Measurements from ENCODE around the gene ADCYAP1R1. TPM values are rescaled to one million over a fixed set of nuclear protein-coding genes. Genes with fewer than 3 reads are reported as not detected.

ADCYAP1R1 gene
- total RNA-seq, 2 experiments from 2014 or later, result not detected

DNA sequence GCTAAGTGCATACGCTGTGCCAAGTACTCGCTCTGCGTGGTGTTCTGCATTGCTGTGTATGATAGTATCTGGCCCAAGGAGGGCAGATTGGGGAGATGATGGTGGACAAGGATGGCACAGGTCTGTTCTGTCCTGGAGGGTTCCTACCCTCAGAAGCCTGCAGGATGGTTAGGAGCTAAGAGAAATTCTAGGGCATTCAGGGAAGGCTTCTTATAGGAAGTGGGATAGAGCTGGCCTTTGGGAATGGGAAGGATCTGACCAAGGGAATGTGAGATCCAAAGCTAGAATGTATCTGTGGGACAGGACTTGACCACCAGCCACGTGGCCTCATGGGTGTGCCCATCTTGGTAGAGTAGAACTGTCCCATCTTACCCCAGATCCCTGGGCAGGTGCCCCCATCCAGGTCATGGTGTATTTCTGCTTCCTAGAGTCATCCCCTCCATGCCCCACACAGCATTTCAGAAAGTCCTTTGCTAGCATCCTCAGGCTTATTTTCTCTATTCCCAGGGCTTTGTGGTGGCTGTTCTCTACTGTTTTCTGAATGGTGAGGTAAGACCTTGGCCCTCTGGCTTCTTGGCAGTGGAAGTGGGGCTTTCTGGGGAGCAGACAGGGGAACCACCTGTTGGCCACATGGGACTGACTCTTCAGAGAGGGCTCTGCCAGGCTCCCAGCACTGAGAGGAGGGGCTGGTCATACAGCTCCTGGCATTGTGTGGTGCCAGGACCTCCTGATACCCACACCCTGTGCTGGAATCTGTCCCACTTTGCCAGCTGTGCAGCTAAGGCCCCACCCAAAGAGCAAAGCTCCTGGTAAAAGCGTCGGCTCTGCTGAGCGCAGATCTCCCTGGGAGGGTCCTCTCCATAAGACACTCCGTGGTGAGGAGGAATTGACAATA lies 52.5 kb downstream of the ADCYAP1R1 start:
- no peaks in the 10 kb centered on the region for H4K20me1 ChIP-seq (ENCODE audit: insufficient read depth, low read length)
- no peak overlapping the region for H3K4me2 ChIP-seq (ENCODE audit: low read length)
- H3K79me2 ChIP-seq (ENCODE audit: insufficient read depth, low read depth, low read length), result no peaks in the 10 kb centered on the region
- intact Hi-C loops (cut with micrococcal nuclease; ENCODE audit: unreplicated experiment), result no loop called here
- H3K4me1 ChIP-seq (ENCODE audit: insufficient read depth, low read length, poor library complexity, severe bottlenecking), result no peaks in the 10 kb centered on the region
- POLR2A ChIA-PET, result no interaction called here
- H3K27ac ChIP-seq (ENCODE audit: low read depth, low read length, poor library complexity, severe bottlenecking), result no peak overlapping the region
- H3K36me3 ChIP-seq (ENCODE audit: insufficient read depth, low read length), result no peaks in the 10 kb centered on the region
- DNase-seq (ENCODE audit: low spot score), result no peak
- CTCF ChIA-PET (ENCODE audit: unreplicated experiment), result no interaction called here
- no peaks in the 10 kb centered on the region for H3K9me3 ChIP-seq (ENCODE audit: low read length)
- H2AFZ ChIP-seq (ENCODE audit: low read length), result no peak overlapping the region
- TF ChIP-seq EZH2phosphoT487 (IDR thresholded peaks at IDR 0.05; ENCODE audit: borderline replicate concordance, low read depth, low read length) (no peak), CTCF (conservative IDR thresholded peaks at IDR 0.05; ENCODE audit: low read length) (no peak)
- no peaks in the 10 kb centered on the region for H3K9me2 ChIP-seq (ENCODE audit: insufficient read depth, low read length)
- BruUV-seq (replicated peaks), result no TSS peak
- no peak overlapping the region for H3K4me3 ChIP-seq (ENCODE audit: low read depth, low read length, poor library complexity, severe bottlenecking)

DNA sequence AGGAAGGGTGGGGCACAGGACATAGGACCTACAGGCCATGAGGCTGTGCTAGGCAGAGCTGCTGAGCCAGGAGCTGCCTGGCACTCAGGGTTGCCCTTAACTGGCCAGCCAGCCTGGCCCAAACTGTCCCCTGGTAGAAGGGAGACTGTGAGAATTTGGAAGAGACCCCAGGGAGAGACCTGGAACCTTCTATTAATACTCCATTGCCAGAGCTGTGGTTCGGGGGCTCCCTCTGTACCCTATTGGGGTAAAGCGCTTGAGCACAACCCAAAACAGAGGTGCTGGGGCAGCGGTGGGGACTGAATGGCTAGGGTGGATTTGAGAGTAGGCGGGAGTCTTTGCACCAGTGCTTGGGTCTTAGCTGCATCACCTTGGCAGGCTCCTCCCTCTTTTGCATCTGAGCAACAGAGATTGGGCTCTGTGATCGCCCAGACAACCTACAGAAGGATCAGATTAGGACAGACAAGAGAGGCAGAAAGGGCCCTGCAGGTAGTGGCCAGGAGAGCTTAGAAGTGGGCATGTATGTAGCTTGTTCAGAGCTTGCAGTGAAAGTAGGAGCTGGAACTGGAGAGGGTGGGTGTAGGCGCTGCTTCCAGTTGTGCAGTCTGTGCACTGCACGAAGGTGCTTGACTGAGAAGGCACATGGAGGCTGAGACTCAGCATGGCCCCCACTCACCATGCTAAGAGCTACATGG lies 53.3 kb downstream of the ADCYAP1R1 start:
- ChIA-PET CTCF (ENCODE audit: unreplicated experiment) (no interaction called here), POLR2A (interaction anchor here (0.6 to 0.8 kb wide), 2 partner anchors 11 to 454 kb away, joined by 3 to 4 read pairs; no protein-coding TSS in a partner anchor)
- TF ChIP-seq CTCF (conservative IDR thresholded peaks at IDR 0.05; ENCODE audit: low read length), result no peak
- TF ChIP-seq EZH2phosphoT487 (IDR thresholded peaks at IDR 0.05; ENCODE audit: borderline replicate concordance, low read depth, low read length), result no peak
- Histone ChIP-seq H2AFZ (ENCODE audit: low read length) (no peak overlapping the region), H3K4me2 (ENCODE audit: low read length) (no peak overlapping the region), H3K4me1 (ENCODE audit: insufficient read depth, low read length, poor library complexity, severe bottlenecking) (no peaks in the 10 kb centered on the region), H3K27ac (ENCODE audit: low read depth, low read length, poor library complexity, severe bottlenecking) (no peak overlapping the region), H3K36me3 (ENCODE audit: insufficient read depth, low read length) (no peaks in the 10 kb centered on the region), H3K4me3 (ENCODE audit: low read depth, low read length, poor library complexity, severe bottlenecking) (no peak overlapping the region), H3K9me2 (ENCODE audit: insufficient read depth, low read length) (no peaks in the 10 kb centered on the region), H3K9me3 (ENCODE audit: low read length) (no peaks in the 10 kb centered on the region), H3K79me2 (ENCODE audit: insufficient read depth, low read depth, low read length) (no peaks in the 10 kb centered on the region), H4K20me1 (ENCODE audit: insufficient read depth, low read length) (no peaks in the 10 kb centered on the region)
- intact Hi-C loops (cut with micrococcal nuclease; ENCODE audit: unreplicated experiment), result no loop called here
- no peak for DNase-seq (ENCODE audit: low spot score)
- no TSS peak for BruUV-seq (replicated peaks)

All from OCI-LY7 (cell line).